Liver (tissue), 9 donors: Measurements from ENCODE around the gene RAB28. TPM values are rescaled to one million over a fixed set of nuclear protein-coding genes. Genes with fewer than 3 reads are reported as not detected.

ENCODE experiments used
- DNase-seq: peaks from one replicate; pipeline ENCODE4 v3.0.0-alpha.2; 2017; ENCODE audit warnings: low spot score
- H3K27ac ChIP-seq, 2 donors: one replicate each; pipeline ENCODE4 v1.7.0; 2013; ENCODE audit warnings: inconsistent platforms in 2 of 2, low read length in 2 of 2, control low read depth in 1 of 2, low read depth in 1 of 2, mild to moderate bottlenecking in 1 of 2
- H3K27me3 ChIP-seq, 4 donors: one replicate each; pipeline versions ENCODE4 v1.6.1 to v1.7.0; 2013; ENCODE audit warnings: low read length in 3 of 4, inconsistent platforms in 1 of 4, mild to moderate bottlenecking in 1 of 4, moderate library complexity in 1 of 4; ENCODE audit not compliant: control insufficient read depth in 4 of 4, insufficient read depth in 4 of 4
- H3K36me3 ChIP-seq, 4 donors: one replicate each; pipeline versions ENCODE4 v1.6.1 to v1.7.0; 2013; ENCODE audit warnings: low read length in 3 of 4, mild to moderate bottlenecking in 3 of 4, low read depth in 1 of 4, moderate library complexity in 1 of 4; ENCODE audit not compliant: control insufficient read depth in 4 of 4, insufficient read depth in 3 of 4
- H3K4me1 ChIP-seq, 4 donors: one replicate each; pipeline versions ENCODE4 v1.6.1 to v1.7.0; 2013; ENCODE audit warnings: low read length in 3 of 4, mild to moderate bottlenecking in 3 of 4, moderate library complexity in 1 of 4; ENCODE audit not compliant: control insufficient read depth in 4 of 4, insufficient read depth in 4 of 4
- H3K4me3 ChIP-seq, 3 donors: one replicate each; pipeline versions ENCODE4 v1.6.1 to v1.7.0; 2013; ENCODE audit warnings: low read length in 3 of 3, control low read depth in 1 of 3, low read depth in 1 of 3, mild to moderate bottlenecking in 1 of 3
- H3K9ac ChIP-seq, 2 donors: one replicate each; pipeline ENCODE4 v1.7.0; 2013; ENCODE audit warnings: low read length in 2 of 2, mild to moderate bottlenecking in 2 of 2, moderate library complexity in 2 of 2, control low read depth in 1 of 2, low read depth in 1 of 2
- H3K9me3 ChIP-seq, 4 donors: one replicate each; pipeline versions ENCODE4 v1.6.1 to v1.7.0; 2013; ENCODE audit warnings: low read length in 3 of 4; ENCODE audit not compliant: control insufficient read depth in 4 of 4
- ATF3 ChIP-seq: IDR thresholded peaks from 2 replicates; pipeline ENCODE4 v1.6.1; 2016; ENCODE audit warnings: antibody characterized with exemption
- EGR1 ChIP-seq, 2 donors: IDR thresholded peaks; 2 replicates each; pipeline ENCODE4 v1.6.1; 2016 to 2018; ENCODE audit warnings: antibody characterized with exemption in 2 of 2, low read depth in 2 of 2
- FOXA1 ChIP-seq: IDR thresholded peaks from 2 replicates; pipeline ENCODE4 v1.6.1; 2016; ENCODE audit warnings: antibody characterized with exemption
- FOXA2 ChIP-seq: IDR thresholded peaks from 2 replicates; pipeline ENCODE4 v1.6.1; 2016; ENCODE audit warnings: antibody characterized with exemption
- GABPA ChIP-seq, 2 donors: IDR thresholded peaks in 1 of 2; conservative IDR thresholded peaks in 1 of 2; 2 replicates each; pipeline ENCODE4 v1.6.1; 2016; ENCODE audit warnings: antibody characterized with exemption in 2 of 2, mild to moderate bottlenecking in 1 of 2, moderate library complexity in 1 of 2
- HNF4A ChIP-seq, 2 donors: conservative IDR thresholded peaks; 2 replicates each; pipeline ENCODE4 v1.6.1; 2016; ENCODE audit warnings: antibody characterized with exemption in 2 of 2, mild to moderate bottlenecking in 2 of 2
- HNF4G ChIP-seq: IDR thresholded peaks from 2 replicates; pipeline ENCODE4 v1.6.1; 2016; ENCODE audit warnings: antibody characterized with exemption
- JUND ChIP-seq, 2 donors: IDR thresholded peaks; 2 replicates each; pipeline ENCODE4 v1.6.1; 2016; ENCODE audit warnings: antibody characterized with exemption in 2 of 2
- MAX ChIP-seq: IDR thresholded peaks from 2 replicates; pipeline ENCODE4 v1.6.1; 2016; ENCODE audit warnings: antibody characterized with exemption
- NR2F2 ChIP-seq: IDR thresholded peaks from 2 replicates; pipeline ENCODE4 v1.6.1; 2016; ENCODE audit warnings: antibody characterized with exemption
- RAD21 ChIP-seq, 2 donors: IDR thresholded peaks; 2 replicates each; pipeline ENCODE4 v1.6.1; 2016; ENCODE audit warnings: antibody characterized with exemption in 2 of 2, mild to moderate bottlenecking in 2 of 2
- RXRA ChIP-seq, 2 donors: IDR thresholded peaks; 2 replicates each; pipeline ENCODE4 v1.6.1; 2017 to 2018; ENCODE audit warnings: antibody characterized with exemption in 2 of 2, mild to moderate bottlenecking in 1 of 2
- SP1 ChIP-seq: IDR thresholded peaks from 2 replicates; pipeline ENCODE4 v1.6.1; 2018; ENCODE audit warnings: antibody characterized with exemption, mild to moderate bottlenecking
- TAF1 ChIP-seq: conservative IDR thresholded peaks from 2 replicates; pipeline ENCODE4 v1.6.1; 2016; ENCODE audit warnings: antibody characterized with exemption, mild to moderate bottlenecking
- YY1 ChIP-seq: IDR thresholded peaks from 2 replicates; pipeline ENCODE4 v1.6.1; 2016; ENCODE audit warnings: antibody characterized with exemption, mild to moderate bottlenecking
- WGBS: extraction: QIAGEN DNeasy Blood & Tissue Kit; methylation state at CpG from one replicate; pipeline ENCODE4 v1.1.7; 2013; 5-methylcytosine and 5-hydroxymethylcytosine counted together
- polyA plus RNA-seq, 2 donors: library from polyadenylated mRNA; stranded (reverse) in 1 of 2; unstranded in 1 of 2; fragments of 200-250 nt in 1 of 2; fragments of >200 nt in 1 of 2; fragmentation: Nextera tagmentation in 1 of 2; extraction: Ambion mirVana in 1 of 2; gene quantifications; one replicate each; pipeline versions ENCODE4 v1.2.1 to v1.2.3, GENCODE V29; 2013 to 2015
- total RNA-seq, 2 donors: library from RNA; depleted of rRNA; stranded (reverse); fragments of >200 nt; gene quantifications; one replicate each; pipeline ENCODE4 v1.2.3, GENCODE V29; 2014
- TF ChIP-seq, protein P1 (sequence below): IDR thresholded peaks from 2 replicates; pipeline ENCODE4 v1.6.1; 2016; ENCODE audit warnings: antibody characterized with exemption, mild to moderate bottlenecking
- TF ChIP-seq, protein P2 (sequence below): fragments of 150-350 bp; IDR thresholded peaks from 2 replicates; pipeline ENCODE4 v1.5.1; 2017; ENCODE audit warnings: improper control_type of control experiment, low read depth, low read length; ENCODE audit not compliant: missing input control
- TF ChIP-seq, protein P3 (sequence below): IDR thresholded peaks from 2 replicates; pipeline ENCODE4 v1.6.1; 2016; ENCODE audit warnings: antibody characterized with exemption
- donor health status: healthy.
- donor health status: healthy.
- donor health status: healthy.
- donor health status: healthy.
- donor health status: healthy.

Gene RAB28
- total and polyA plus RNA-seq, 4 donors = 3.9 to 7.7 (median 6.8) TPM

DNA sequence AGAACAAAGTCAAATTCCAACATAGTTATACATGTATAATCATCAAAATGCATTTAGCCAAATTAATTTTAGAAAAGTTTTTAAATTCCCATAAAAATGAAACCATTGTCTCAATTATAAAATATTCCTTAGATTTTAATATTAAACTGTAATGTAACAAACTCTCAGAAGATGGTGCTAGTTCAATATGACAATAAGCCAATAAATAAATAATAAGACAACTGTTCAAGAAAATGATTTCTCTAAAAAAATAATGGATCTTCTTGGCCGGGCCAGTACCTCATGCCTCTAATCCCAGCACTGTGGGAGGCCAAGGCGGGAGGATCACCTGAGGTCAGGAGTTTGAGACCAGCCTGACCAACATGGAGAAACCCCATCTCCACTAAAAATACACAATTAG, 80.3 kb downstream of the RAB28 start (continued):
- TF ChIP-seq, protein P1, sequence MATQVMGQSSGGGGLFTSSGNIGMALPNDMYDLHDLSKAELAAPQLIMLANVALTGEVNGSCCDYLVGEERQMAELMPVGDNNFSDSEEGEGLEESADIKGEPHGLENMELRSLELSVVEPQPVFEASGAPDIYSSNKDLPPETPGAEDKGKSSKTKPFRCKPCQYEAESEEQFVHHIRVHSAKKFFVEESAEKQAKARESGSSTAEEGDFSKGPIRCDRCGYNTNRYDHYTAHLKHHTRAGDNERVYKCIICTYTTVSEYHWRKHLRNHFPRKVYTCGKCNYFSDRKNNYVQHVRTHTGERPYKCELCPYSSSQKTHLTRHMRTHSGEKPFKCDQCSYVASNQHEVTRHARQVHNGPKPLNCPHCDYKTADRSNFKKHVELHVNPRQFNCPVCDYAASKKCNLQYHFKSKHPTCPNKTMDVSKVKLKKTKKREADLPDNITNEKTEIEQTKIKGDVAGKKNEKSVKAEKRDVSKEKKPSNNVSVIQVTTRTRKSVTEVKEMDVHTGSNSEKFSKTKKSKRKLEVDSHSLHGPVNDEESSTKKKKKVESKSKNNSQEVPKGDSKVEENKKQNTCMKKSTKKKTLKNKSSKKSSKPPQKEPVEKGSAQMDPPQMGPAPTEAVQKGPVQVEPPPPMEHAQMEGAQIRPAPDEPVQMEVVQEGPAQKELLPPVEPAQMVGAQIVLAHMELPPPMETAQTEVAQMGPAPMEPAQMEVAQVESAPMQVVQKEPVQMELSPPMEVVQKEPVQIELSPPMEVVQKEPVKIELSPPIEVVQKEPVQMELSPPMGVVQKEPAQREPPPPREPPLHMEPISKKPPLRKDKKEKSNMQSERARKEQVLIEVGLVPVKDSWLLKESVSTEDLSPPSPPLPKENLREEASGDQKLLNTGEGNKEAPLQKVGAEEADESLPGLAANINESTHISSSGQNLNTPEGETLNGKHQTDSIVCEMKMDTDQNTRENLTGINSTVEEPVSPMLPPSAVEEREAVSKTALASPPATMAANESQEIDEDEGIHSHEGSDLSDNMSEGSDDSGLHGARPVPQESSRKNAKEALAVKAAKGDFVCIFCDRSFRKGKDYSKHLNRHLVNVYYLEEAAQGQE = no peak
- TF ChIP-seq SP1 (no peak), RXRA (IDR thresholded peaks at IDR 0.05) (no peak), HNF4A (conservative IDR thresholded peaks at IDR 0.05) (no peak), MAX (no peak)

GRCh38 chr4:13403326-13403725, 80.8 kb downstream of the RAB28 start:
- Histone ChIP-seq H3K27me3 (no peaks in the 10 kb centered on the region), H3K4me1 (no peaks in the 10 kb centered on the region), H3K27ac (no peak overlapping the region), H3K4me3 (no peak overlapping the region), H3K9me3 (no peaks in the 10 kb centered on the region), H3K9ac (no peak overlapping the region), H3K36me3 (no peaks in the 10 kb centered on the region)
- no peak for TF ChIP-seq NR2F2
- TF ChIP-seq, protein P1 = no peak
- TF ChIP-seq FOXA1 = no peak
- TF ChIP-seq FOXA2 = no peak
- no peak for TF ChIP-seq MAX
- TF ChIP-seq SP1 = no peak
- no peak for TF ChIP-seq RXRA (IDR thresholded peaks at IDR 0.05)
- TF ChIP-seq RAD21 (IDR thresholded peaks at IDR 0.05) = no peak
- no peak for TF ChIP-seq EGR1 (IDR thresholded peaks at IDR 0.05; ENCODE audit: low read depth in 2 of 2)
- TF ChIP-seq, protein P2, sequence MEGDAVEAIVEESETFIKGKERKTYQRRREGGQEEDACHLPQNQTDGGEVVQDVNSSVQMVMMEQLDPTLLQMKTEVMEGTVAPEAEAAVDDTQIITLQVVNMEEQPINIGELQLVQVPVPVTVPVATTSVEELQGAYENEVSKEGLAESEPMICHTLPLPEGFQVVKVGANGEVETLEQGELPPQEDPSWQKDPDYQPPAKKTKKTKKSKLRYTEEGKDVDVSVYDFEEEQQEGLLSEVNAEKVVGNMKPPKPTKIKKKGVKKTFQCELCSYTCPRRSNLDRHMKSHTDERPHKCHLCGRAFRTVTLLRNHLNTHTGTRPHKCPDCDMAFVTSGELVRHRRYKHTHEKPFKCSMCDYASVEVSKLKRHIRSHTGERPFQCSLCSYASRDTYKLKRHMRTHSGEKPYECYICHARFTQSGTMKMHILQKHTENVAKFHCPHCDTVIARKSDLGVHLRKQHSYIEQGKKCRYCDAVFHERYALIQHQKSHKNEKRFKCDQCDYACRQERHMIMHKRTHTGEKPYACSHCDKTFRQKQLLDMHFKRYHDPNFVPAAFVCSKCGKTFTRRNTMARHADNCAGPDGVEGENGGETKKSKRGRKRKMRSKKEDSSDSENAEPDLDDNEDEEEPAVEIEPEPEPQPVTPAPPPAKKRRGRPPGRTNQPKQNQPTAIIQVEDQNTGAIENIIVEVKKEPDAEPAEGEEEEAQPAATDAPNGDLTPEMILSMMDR = no peak
- no peak for TF ChIP-seq HNF4A (conservative IDR thresholded peaks at IDR 0.05)
- TF ChIP-seq ATF3 = no peak
- TF ChIP-seq JUND (IDR thresholded peaks at IDR 0.05) = no peak
- no peak for TF ChIP-seq GABPA (IDR thresholded peaks at IDR 0.05 in 1 of 2, conservative IDR thresholded peaks at IDR 0.05 in 1 of 2)
- no peak for TF ChIP-seq HNF4G
- TF ChIP-seq YY1 = no peak
- TF ChIP-seq, protein P3, sequence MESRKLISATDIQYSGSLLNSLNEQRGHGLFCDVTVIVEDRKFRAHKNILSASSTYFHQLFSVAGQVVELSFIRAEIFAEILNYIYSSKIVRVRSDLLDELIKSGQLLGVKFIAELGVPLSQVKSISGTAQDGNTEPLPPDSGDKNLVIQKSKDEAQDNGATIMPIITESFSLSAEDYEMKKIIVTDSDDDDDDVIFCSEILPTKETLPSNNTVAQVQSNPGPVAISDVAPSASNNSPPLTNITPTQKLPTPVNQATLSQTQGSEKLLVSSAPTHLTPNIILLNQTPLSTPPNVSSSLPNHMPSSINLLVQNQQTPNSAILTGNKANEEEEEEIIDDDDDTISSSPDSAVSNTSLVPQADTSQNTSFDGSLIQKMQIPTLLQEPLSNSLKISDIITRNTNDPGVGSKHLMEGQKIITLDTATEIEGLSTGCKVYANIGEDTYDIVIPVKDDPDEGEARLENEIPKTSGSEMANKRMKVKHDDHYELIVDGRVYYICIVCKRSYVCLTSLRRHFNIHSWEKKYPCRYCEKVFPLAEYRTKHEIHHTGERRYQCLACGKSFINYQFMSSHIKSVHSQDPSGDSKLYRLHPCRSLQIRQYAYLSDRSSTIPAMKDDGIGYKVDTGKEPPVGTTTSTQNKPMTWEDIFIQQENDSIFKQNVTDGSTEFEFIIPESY = no peak
- TF ChIP-seq TAF1 = no peak
- 83% methylated on average over 4 of the region's 4 CpGs for WGBS
- no peak for DNase-seq
